ENCODE results near the gene DDX47.
A peak's percentile ranks its signal among the peaks of the same experiment; 100 is the strongest.
"Not testable (repeated sequence)": the region's sequence is repeated elsewhere in the genome, so short reads cannot be mapped to it uniquely, and the experiment has no call there.

The DDX47 gene

GRCh38 chr12:12796928-12797793 lies 16.0 kb upstream of the DDX47 start:
- no peak for DNase-seq

GRCh38 chr12:12797794-12798152 lies 15.4 kb upstream of the DDX47 start:
- no peak for DNase-seq

GRCh38 chr12:12798480-12798879 lies 14.7 kb upstream of the DDX47 start:
- no peak for DNase-seq

GRCh38 chr12:12799163-12799920 lies 13.8 kb upstream of the DDX47 start:
- DNase-seq, result no peak

GRCh38 chr12:12800406-12801180 lies 12.6 kb upstream of the DDX47 start:
- DNase-seq, result no peak

- DNase-seq, result not testable (repeated sequence)
Observed at GRCh38 chr12:12801656-12802055, 11.5 kb upstream of the DDX47 start.

GRCh38 chr12:12803186-12803585 lies 10.0 kb upstream of the DDX47 start:
- DNase-seq, result peak in 5 of 56 donors; percentile 5 to 18 (median 11)

GRCh38 chr12:12804011-12804410 lies 9.1 kb upstream of the DDX47 start:
- no peak for DNase-seq

GRCh38 chr12:12804432-12804886 lies 8.7 kb upstream of the DDX47 start:
- no peak for DNase-seq

GRCh38 chr12:12806784-12807516 lies 6.2 kb upstream of the DDX47 start:
- DNase-seq, result no peak

GRCh38 chr12:12807517-12807903 lies 5.6 kb upstream of the DDX47 start:
- DNase-seq, result not testable (repeated sequence)

GRCh38 chr12:12807970-12808702 lies 5.0 kb upstream of the DDX47 start:
- DNase-seq, result peak in 14 of 56 donors; percentile 1 to 30 (median 10)

- DNase-seq, result no peak
Observed at GRCh38 chr12:12810553-12811021, 2.6 kb upstream of the DDX47 start.

- DNase-seq, result peak in 2 of 56 donors; percentile 1 to 10
Observed at GRCh38 chr12:12811343-12811742, 1.8 kb upstream of the DDX47 start.

GRCh38 chr12:12812174-12812573 lies 972 bp upstream of the DDX47 start:
- DNase-seq, result no peak

GRCh38 chr12:12812618-12813119 lies 477 bp upstream of the DDX47 start:
- no peak for DNase-seq

GRCh38 chr12:12817616-12818015 lies 4.5 kb downstream of the DDX47 start:
- DNase-seq, result no peak

GRCh38 chr12:12818701-12819100 lies 5.6 kb downstream of the DDX47 start:
- DNase-seq, result no peak

GRCh38 chr12:12819221-12819620 lies 6.1 kb downstream of the DDX47 start:
- DNase-seq, result no peak

GRCh38 chr12:12819752-12820311 lies 6.7 kb downstream of the DDX47 start:
- DNase-seq, result no peak
